ENCODE measurements around the gene FXYD4. TPM values are rescaled to one million over a fixed set of nuclear protein-coding genes. Genes with fewer than 3 reads are reported as not detected.

FXYD4 gene
- total RNA-seq, 3 donors from 2014 or later = not detected

GRCh38 chr10:43394868-43395267 lies 23.4 kb downstream of the FXYD4 start:
- DNase-seq (no peak), ATAC-seq (no peak)
- peaks cover 9% of the 10 kb centered on the region for H3K36me3 ChIP-seq (ENCODE audit: low read depth)
- intact Hi-C loops (cut with DNase I, micrococcal nuclease) = no loop called here
- no peaks in the 10 kb centered on the region for H3K9me3 ChIP-seq
- no peak overlapping the region for H3K4me3 ChIP-seq
- H3K4me1 ChIP-seq (ENCODE audit: low read depth) = peaks cover 30% of the 10 kb centered on the region
- no peak for TF ChIP-seq CTCF (IDR thresholded peaks at IDR 0.05)

DNA sequence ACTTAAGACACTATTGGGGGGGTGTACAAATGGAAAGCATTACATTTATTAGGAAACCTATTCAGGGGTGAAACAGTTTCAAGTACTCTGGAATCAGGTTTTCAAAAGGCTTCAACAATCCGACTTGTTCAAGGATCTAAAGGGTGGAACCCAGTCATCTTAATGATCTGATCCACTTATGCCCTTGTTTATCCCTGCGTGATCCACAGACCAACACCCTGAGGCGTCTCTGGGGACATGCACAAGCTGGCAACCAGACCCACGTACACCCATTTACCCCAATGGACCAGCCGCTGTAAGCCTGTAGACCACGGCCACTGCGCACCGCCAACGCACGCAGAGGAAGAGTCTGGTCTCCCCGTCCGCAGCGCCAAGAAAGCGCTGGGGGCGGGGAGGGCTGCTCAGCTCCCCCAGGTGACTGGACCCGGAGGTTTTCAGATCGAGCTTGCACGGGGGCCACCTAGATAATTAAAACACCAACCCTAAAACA lies 24.2 kb downstream of the FXYD4 start:
- no peak for TF ChIP-seq CTCF (IDR thresholded peaks at IDR 0.05)
- Histone ChIP-seq H3K36me3 (ENCODE audit: low read depth) (peaks cover 9% of the 10 kb centered on the region), H3K4me1 (ENCODE audit: low read depth) (peaks cover 38% of the 10 kb centered on the region), H3K4me3 (peak overlapping the region; percentile 35), H3K9me3 (no peaks in the 10 kb centered on the region)
- intact Hi-C loops (cut with DNase I, micrococcal nuclease) = no loop called here
- DNase-seq (peak in 1 of 3 donors; percentile 60), ATAC-seq (peak; percentile 0)

GRCh38 chr10:43396061-43396927 lies 24.9 kb downstream of the FXYD4 start:
- H3K36me3 ChIP-seq (ENCODE audit: low read depth) = peaks cover 9% of the 10 kb centered on the region
- intact Hi-C loops (cut with DNase I, micrococcal nuclease) = no loop called here
- peaks cover 41% of the 10 kb centered on the region for H3K4me1 ChIP-seq (ENCODE audit: low read depth)
- no peaks in the 10 kb centered on the region for H3K9me3 ChIP-seq
- ATAC-seq (peak; percentile 85), DNase-seq (peak; percentile 85 to 91 (median 89))
- no peak for TF ChIP-seq CTCF (IDR thresholded peaks at IDR 0.05)
- H3K4me3 ChIP-seq = peak overlapping the region; percentile 37

DNA sequence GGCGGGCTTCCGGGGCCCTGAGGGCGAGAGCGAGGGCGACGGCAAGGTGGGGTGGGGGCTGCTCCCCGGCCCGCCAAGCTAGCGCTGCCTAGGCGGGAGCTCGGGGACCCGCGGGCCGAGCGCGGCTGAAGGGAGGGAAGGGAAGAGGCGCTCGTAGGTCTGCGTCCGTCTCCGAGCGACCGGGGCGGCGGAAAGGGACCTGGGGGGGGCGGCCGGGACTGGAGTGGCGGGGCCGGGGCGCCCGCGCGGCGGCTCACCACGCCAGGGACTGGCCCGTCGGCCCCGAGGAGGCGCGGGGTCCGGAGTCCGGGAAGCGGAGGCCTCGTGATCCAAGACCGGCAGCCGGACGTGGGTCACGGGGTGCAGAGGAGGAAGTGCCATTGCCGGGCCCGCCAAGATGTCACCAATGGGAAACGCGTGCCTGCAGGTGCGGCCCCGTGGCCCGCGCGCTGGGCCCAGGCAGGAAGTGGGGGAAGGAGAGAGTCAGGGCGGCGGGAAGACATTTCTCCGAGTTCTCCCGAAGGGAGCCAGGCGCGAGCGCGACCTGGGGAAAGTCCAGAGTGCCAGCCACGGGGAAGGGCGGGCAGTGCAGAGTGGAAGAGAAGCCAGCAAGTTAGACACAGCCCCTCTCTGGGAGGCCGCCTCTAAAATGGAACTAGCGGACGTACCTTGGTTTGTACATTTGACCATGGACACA lies 25.6 kb downstream of the FXYD4 start:
- ATAC-seq (peak; percentile 90), DNase-seq (peak; percentile 91 to 97 (median 95))
- TF ChIP-seq CTCF (IDR thresholded peaks at IDR 0.05) = no peak
- H3K36me3 ChIP-seq (ENCODE audit: low read depth) = peaks cover 9% of the 10 kb centered on the region
- peaks cover 41% of the 10 kb centered on the region for H3K4me1 ChIP-seq (ENCODE audit: low read depth)
- intact Hi-C loops (cut with DNase I, micrococcal nuclease) = no loop called here
- H3K4me3 ChIP-seq = peak overlapping the region; percentile 37
- no peaks in the 10 kb centered on the region for H3K9me3 ChIP-seq

- ATAC-seq (no peak), DNase-seq (no peak)
- TF ChIP-seq CTCF (IDR thresholded peaks at IDR 0.05) = no peak
- Histone ChIP-seq H3K4me3 (no peak overlapping the region), H3K4me1 (ENCODE audit: low read depth) (peaks cover 57% of the 10 kb centered on the region), H3K36me3 (ENCODE audit: low read depth) (no peaks in the 10 kb centered on the region), H3K9me3 (no peaks in the 10 kb centered on the region)
- intact Hi-C loops (cut with DNase I, micrococcal nuclease) = no loop called here
Observed at GRCh38 chr10:43398939-43399319, 27.5 kb downstream of the FXYD4 start.
